ENCODE data around the gene CAMKK2.
"Not testable (repeated sequence)": the region's sequence is repeated elsewhere in the genome, so short reads cannot be mapped to it uniquely, and the experiment has no call there.

The CAMKK2 gene

DNA sequence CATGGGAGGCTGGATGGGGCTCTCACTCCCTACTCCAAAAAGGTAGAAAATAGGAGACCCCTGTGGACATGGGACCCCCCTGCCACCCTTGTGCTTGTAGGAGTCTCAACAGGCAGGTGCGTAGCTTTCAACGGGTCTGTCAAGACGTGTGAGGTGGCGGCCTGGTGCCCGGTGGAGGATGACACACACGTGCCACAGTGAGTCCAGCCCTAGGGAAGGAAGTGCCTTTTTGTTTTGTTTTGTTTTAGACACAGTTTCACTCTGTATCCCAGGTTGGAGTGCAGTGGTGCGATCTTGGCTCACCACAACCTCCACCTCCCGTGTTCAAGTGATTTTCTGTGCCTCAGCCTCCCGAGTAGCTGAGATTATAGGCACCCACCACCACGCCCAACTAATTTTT, 73.7 kb downstream of the CAMKK2 start:
- no peak for FAIRE-seq

DNA sequence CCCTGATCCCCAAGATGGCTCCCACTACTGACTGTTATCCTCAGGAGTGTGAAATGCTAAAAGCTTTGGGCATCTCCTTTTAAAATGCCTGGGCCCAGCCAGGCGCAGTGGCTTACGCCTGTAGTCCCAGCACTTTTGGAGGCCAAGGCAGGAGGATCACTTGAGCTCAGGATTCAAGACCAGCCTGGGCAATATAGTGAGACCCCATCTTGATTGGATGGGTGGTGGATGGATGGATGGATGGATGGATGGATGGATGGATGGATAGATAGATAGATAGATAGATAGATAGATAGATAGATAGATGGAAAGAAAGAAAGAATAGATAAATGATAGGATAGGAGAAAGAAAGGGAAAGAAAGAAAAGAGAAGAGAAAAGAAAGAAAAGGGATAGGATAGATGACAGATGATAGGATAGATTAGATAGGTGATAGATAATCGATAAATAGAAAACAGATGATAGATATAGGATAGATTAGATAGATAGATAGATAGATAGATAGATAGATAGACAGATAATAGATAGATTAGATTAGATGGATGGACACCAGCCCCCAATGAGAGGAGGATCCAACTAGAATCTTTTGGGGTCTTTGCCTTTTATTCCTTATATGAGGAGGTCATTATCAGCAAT, 77.0 kb downstream of the CAMKK2 start:
- FAIRE-seq: no peak

DNA sequence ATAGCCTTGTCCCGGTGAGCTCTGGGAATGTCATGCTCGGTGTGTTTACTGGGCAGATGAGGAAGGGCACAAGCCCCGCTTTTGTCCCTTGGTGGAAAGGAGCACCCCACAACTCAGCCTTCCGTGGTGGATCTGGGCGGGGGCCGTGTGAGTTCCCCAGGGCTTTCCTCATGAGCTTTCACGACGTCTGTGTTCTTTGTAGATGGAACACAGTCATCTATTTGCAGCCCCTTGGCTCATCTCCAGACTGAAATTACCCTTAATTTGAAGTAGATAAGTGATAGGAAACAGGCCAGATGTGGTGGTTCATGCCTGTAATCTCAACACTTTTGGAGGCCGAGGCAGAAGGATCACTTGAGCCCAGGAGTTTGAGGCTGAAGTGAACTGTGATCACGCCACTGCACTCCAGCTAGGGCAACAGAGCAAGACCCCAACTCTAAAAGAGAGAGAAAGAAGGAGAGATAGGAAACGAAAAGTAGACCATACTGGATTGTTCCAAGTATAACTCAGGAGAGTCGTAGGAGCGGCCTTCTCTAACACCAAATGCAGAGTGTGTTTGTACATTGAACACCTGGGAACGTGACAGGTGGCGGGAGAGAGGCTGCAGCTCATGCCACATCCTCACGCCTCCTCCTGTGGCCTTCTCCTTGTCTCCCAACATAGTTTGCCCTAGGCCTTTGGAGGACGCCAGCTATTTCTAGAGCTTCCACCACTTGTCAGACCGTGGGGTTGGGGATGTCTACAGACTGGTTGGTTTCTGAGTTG, 77.7 kb downstream of the CAMKK2 start:
- no peak for FAIRE-seq

GRCh38 chr12:121217761-121218160, 78.7 kb downstream of the CAMKK2 start:
- no peak for FAIRE-seq

GRCh38 chr12:121217063-121217462, 79.4 kb downstream of the CAMKK2 start:
- no peak for FAIRE-seq

GRCh38 chr12:121216102-121216501, 80.4 kb downstream of the CAMKK2 start:
- no peak for FAIRE-seq

DNA sequence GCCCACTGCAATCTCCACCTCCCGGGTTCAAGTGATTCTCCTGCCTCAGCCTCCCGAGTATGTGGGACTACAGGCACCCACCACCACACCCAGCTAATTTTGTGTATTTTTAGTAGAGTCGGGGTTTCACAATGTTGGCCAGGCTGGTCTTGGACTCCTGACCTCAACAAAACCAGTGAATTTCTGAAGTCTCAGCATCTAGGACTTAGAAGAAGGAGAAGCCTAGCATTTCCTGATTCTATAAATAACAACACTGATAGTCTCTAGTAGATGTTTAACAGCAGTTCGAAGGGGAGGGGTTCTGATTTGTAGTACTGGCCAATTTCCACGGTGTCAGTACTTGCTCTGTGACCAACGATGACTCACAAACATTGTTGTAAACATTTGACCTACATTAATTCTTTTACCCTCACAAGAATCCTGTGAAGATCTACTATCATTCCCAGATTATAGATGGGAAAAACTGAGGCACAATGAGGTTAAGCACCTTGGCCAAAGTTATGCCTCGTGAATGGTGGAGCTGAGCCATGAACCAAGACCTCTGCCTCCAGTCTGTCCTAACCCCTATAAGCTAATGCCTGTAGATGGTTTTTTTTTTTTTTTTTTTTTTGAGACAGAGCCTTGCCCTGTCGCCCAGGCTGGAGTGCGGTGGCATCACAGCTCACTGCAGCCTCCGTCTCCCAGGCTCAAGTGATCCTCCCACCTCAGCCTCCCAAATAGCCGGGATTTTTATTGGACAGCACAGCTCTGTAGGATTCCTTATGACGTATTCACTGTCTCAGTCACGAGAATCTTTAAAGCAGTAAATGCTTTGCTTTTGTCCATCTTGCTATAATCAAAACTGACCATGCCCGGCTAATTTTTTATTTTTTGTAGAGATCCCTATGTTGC, 81.4 kb downstream of the CAMKK2 start:
- FAIRE-seq: peak; percentile 87

DNA sequence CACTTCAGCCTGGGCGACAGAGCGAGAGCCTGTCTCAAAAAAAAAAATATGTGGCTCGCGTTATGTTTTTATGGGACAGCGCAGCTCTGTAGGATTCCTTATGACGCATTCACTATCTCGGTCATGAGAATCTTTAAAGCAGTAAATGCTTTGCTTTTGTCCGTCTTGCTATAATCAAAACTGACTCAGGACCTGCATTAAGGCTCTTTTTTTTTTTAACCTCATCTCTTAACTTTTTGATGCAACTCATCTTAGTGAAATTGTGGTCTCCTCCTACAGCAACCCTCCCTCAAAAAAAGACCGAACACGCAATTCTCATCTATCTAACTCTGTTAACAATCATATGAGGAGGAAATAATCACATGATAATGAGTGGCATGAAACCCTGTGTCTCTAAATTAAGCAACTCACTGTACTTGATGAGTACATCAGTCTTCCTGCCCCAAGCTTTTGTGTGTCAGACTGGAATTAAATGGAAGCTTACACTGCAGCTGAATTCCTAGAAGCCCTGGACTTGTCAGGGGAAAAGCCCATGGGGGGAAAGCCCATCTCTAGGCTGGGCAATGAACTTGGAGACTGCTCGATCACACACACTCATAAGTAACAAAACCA, 82.2 kb downstream of the CAMKK2 start:
- no peak for FAIRE-seq

GRCh38 chr12:121212875-121213274, 83.6 kb downstream of the CAMKK2 start:
- no peak for FAIRE-seq

GRCh38 chr12:121209624-121210572, 86.6 kb downstream of the CAMKK2 start, which contains the start of gene P2RX4:
P2RX4 (plus strand) TSS chr12:121210129; CDS start chr12:121210165, 36 bp downstream.
- FAIRE-seq: no peak

DNA sequence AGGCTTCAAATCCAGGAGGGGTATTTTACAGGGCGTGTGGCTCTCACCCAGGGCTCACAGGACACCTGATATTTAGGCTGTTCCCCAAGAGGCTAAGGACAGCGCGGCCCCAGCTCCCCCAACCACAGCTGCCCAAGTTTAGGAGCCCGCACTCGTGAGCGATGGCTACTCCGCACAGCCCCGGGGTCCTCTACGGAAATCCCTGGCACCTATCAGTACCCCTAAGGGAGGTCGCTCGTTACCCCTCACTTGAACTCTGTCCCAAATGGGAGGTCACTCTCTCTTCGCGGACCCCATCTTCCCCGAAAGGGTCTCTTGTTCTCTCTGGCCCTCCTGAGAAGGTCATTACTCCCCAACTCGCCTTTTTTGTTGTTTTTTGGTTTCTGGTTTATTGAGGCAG, 87.3 kb downstream of the CAMKK2 start:
- FAIRE-seq: no peak

DNA sequence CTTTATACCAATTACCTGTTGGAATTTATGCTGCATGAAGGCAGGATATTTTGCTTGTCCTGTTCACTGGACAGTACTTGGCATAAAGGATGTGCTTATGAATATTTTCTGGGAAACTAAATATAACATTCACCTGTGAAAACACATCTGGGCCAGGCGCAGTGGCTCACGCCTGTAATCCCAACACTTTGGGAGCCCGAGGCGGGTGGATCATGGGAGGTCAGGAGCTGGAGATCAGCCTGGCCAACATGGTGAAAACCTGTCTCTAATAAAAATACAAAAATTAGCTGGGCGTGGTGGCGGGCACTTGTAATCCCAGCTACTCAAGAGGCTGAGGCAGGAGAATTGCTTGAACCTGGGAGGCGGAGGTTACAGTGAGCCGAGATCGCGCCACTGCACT, 87.9 kb downstream of the CAMKK2 start:
- FAIRE-seq: not testable (repeated sequence)

DNA sequence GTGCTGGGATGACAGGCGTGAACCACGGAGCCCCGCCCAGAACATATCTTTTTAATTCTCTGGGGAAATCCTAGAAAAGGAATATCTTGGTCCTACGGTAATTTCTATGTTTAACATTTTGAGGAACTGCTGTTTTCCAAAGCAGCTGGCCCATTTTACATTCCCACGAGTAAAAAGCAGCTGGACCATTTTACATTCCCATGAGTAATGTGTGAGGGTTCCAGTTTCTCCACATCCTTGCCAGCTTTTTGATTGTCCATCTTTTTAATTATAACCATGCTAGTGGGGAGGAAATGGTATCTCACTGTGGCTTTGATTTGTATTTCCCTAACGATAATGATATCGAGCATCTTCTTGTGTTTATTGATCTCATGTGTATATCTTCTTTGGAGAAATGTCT, 91.0 kb downstream of the CAMKK2 start:
- no peak for FAIRE-seq

DNA sequence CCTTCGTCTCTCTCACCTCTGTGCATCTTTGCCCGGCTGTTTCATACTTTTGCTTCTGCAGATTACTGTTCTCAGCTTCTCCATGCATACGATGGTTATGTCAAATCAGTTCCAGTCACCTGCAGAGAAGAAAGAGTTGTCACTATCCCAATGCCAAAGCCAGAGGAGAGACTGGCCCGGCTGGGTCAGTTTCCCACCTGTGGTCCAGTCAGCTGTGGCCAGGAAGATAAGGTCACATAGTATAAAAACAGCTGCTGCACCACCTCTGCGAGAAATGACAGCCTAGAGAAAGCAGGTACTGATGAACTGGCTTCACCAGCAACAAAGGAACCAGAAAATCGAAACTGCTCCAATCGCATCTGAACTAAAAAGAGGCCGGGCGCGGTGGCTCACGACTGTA, 93.0 kb downstream of the CAMKK2 start:
- no peak for FAIRE-seq

GRCh38 chr12:121202407-121203355, 93.8 kb downstream of the CAMKK2 start:
- no peak for FAIRE-seq

DNA sequence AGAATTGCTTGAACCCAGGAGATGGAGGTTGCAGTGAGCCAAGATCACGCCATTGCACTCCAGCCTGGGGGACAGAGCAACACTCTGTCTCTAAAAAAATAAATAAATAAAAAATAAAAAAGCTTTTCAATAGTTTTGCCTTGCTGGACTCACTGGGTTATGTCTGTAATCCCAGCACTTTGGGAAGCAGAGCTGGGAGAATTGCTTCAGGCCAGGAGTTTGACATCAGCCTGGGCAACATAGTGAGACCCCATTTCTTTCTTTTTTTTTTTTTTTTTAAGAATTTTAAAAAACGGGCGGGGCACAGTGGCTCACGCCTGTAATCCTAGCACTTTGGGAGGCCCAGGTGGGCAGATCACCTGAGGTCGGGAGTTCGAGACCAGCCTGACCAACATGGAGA, 95.4 kb downstream of the CAMKK2 start:
- not testable (repeated sequence) for FAIRE-seq

- FAIRE-seq: no peak
These were observed 97.6 kb downstream of the CAMKK2 start for GRCh38 chr12:121198949-121199348.

- no peak for FAIRE-seq
These were observed 99.6 kb downstream of the CAMKK2 start for GRCh38 chr12:121196902-121197301.

- no peak for FAIRE-seq
These were observed 105.4 kb downstream of the CAMKK2 start for GRCh38 chr12:121191151-121191550.

DNA sequence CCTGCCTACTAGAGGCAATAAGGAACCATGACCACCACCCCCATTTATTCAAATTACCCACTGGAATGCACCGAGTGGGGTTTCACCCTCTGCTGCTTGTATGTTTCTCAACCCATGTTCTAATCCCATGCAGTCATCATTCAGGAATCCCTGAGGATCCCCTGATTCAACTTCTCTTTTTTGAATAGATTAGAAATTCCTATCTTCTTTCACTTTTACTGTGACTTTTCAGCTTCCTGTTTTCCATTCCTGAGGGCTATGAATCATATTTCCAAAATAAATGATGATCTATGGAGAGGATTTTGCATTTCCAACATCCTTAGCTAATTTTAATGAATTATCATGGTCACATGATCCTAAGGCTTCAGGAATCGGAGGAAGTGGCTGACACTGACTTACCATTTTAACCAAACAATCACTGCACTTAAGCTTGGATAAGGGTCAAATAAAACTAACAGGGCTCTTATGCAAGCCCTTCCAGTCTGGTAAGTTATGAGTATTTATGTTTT, 105.9 kb downstream of the CAMKK2 start:
- FAIRE-seq: no peak
